Endodermal cell (in vitro differentiated cells): ENCODE measurements around the gene ZMYND8. TPM values are rescaled to one million over a fixed set of nuclear protein-coding genes. Genes with fewer than 3 reads are reported as not detected.

ENCODE experiments used
- DNase-seq: peaks from one replicate; pipeline ENCODE4 v3.0.0-alpha.2; 2017
- H3K27ac ChIP-seq: 2 replicates; pipeline ENCODE4 v1.5.1; 2013; ENCODE audit warnings: mild to moderate bottlenecking, low read depth, low read length, moderate library complexity
- H3K27me3 ChIP-seq: 2 replicates; pipeline ENCODE4 v1.6.1; 2013; ENCODE audit warnings: mild to moderate bottlenecking, low read length, moderate library complexity; ENCODE audit not compliant: insufficient read depth, control insufficient read depth, poor library complexity, severe bottlenecking
- H3K36me3 ChIP-seq: 2 replicates; pipeline ENCODE4 v1.7.0; 2013; ENCODE audit warnings: mild to moderate bottlenecking, low read length, moderate library complexity; ENCODE audit not compliant: control insufficient read depth, insufficient read depth
- H3K4me1 ChIP-seq: one replicate; pipeline ENCODE4 v1.7.0; 2013; ENCODE audit warnings: low read length; ENCODE audit not compliant: control insufficient read depth, insufficient read depth
- H3K4me3 ChIP-seq: 2 replicates; pipeline ENCODE4 v1.5.1; 2013; ENCODE audit warnings: mild to moderate bottlenecking, low read length, moderate library complexity
- H3K9ac ChIP-seq: 2 replicates; pipeline ENCODE4 v1.6.1; 2013; ENCODE audit warnings: mild to moderate bottlenecking, low read length, moderate library complexity; ENCODE audit not compliant: poor library complexity, severe bottlenecking; ENCODE audit errors: extremely low read depth
- H3K9me3 ChIP-seq: 2 replicates; pipeline ENCODE4 v1.6.1; 2013; ENCODE audit warnings: mild to moderate bottlenecking, low read length, moderate library complexity; ENCODE audit not compliant: control insufficient read depth
- H3K27ac Mint-ChIP-seq: 2 replicates; pipeline ENCODE4 v1.8.0; 2020; ENCODE audit warnings: mixed read lengths
- H3K27me3 Mint-ChIP-seq: 2 replicates; pipeline ENCODE4 v1.8.0; 2021; ENCODE audit warnings: mild to moderate bottlenecking, mixed read lengths; ENCODE audit not compliant: insufficient read depth
- H3K36me3 Mint-ChIP-seq: 2 replicates; pipeline ENCODE4 v1.8.0; 2020; ENCODE audit warnings: low read depth, mixed read lengths
- H3K4me1 Mint-ChIP-seq: 2 replicates; pipeline ENCODE4 v1.8.0; 2020; ENCODE audit warnings: mixed read lengths
- H3K4me3 Mint-ChIP-seq: 2 replicates; pipeline ENCODE4 v1.8.0; 2020; ENCODE audit warnings: mild to moderate bottlenecking, moderate library complexity, mixed read lengths
- H3K9me3 Mint-ChIP-seq: 2 replicates; pipeline ENCODE4 v1.8.0; 2020; ENCODE audit warnings: mild to moderate bottlenecking, mixed read lengths
- WGBS, 2 experiments: methylation state at CpG; one replicate each; pipeline versions ENCODE4 v1.1.5 to v1.1.7; 2013; ENCODE audit warnings: missing lambda C conversion rate in 2 of 2, mixed read lengths in 1 of 2; ENCODE audit not compliant: insufficient coverage in 1 of 2, insufficient read length in 1 of 2; 5-methylcytosine and 5-hydroxymethylcytosine counted together
- total RNA-seq, 2 donors: library from RNA; stranded (reverse); fragmentation: NEBNext Ultra II Directional in 1 of 2; extraction: Animal tissue kit (Norgen Biotek cat#: 25700) in 1 of 2; gene quantifications; 2 replicates in 1 of 2; 3 replicates in 1 of 2; pipeline ENCODE4 v1.2.1, GENCODE V29; 2021
- TF ChIP-seq, protein P1 (sequence below): fragments of 200-600 bp; sonication (generic); conservative IDR thresholded peaks from 2 replicates; pipeline ENCODE4 v1.5.0; 2021; ENCODE audit warnings: antibody characterized with exemption, mild to moderate bottlenecking

ZMYND8 gene
- total RNA-seq, 2 donors from 2014 or later, result 85.0 to 99.9 TPM

DNA sequence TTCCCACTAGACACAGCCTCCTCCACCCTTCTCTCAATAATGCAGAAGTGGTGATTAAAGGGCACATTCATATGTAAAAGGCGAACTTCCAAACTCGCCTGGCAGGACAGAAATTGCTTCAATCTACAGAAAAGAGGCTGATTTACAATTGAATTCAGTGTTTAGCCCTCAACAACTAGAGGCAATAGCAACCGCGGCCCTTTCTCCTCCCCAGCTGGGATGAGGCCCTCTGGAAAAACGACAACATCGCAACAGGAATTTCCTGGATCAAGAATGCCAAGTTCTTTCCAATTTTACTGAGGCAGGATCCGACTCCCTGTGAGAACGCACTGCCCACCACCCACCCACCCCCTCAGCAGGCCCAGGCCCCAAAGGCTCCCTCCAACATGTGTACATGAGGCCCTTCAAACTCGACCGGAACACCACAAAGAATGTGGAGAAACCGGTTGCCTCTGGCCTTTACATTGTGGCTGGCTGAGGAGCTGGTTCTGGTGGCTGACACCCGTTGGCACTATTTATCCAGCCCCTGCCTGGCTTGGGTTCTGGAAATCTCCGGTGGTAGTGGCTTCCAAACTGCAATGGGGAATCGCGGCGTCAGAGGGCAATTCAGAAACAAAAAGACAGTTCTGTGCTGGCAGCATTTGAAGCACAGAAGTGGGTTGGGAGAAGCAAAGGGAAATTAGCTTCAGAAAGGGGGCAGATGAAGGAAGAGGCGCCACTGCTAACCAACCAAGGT, 36.8 kb downstream of the ZMYND8 start:
- 20 to 27% methylated on average over 14 to 17 of the region's 17 CpGs for WGBS, 2 experiments
- Histone ChIP-seq H3K9ac (peak overlapping the region; percentile 58), H3K4me1 (peaks cover 27% of the 10 kb centered on the region), H3K27ac (peak overlapping the region; percentile 91), H3K4me3 (peak overlapping the region; percentile 64), H3K27me3 (no peaks in the 10 kb centered on the region), H3K36me3 (peaks cover 25% of the 10 kb centered on the region), H3K9me3 (no peaks in the 10 kb centered on the region)
- TF ChIP-seq, protein P1, sequence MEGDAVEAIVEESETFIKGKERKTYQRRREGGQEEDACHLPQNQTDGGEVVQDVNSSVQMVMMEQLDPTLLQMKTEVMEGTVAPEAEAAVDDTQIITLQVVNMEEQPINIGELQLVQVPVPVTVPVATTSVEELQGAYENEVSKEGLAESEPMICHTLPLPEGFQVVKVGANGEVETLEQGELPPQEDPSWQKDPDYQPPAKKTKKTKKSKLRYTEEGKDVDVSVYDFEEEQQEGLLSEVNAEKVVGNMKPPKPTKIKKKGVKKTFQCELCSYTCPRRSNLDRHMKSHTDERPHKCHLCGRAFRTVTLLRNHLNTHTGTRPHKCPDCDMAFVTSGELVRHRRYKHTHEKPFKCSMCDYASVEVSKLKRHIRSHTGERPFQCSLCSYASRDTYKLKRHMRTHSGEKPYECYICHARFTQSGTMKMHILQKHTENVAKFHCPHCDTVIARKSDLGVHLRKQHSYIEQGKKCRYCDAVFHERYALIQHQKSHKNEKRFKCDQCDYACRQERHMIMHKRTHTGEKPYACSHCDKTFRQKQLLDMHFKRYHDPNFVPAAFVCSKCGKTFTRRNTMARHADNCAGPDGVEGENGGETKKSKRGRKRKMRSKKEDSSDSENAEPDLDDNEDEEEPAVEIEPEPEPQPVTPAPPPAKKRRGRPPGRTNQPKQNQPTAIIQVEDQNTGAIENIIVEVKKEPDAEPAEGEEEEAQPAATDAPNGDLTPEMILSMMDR, result no peak
- H3K9me3 Mint-ChIP-seq, result no peaks in the 10 kb centered on the region
- peaks cover 66% of the 10 kb centered on the region for H3K4me1 Mint-ChIP-seq
- H3K36me3 Mint-ChIP-seq, result peaks cover 18% of the 10 kb centered on the region
- H3K27me3 Mint-ChIP-seq, result no peaks in the 10 kb centered on the region
- peak overlapping the region; percentile 98 for H3K27ac Mint-ChIP-seq
- peak; percentile 93 for DNase-seq
- H3K4me3 Mint-ChIP-seq, result peak overlapping the region; percentile 36

DNA sequence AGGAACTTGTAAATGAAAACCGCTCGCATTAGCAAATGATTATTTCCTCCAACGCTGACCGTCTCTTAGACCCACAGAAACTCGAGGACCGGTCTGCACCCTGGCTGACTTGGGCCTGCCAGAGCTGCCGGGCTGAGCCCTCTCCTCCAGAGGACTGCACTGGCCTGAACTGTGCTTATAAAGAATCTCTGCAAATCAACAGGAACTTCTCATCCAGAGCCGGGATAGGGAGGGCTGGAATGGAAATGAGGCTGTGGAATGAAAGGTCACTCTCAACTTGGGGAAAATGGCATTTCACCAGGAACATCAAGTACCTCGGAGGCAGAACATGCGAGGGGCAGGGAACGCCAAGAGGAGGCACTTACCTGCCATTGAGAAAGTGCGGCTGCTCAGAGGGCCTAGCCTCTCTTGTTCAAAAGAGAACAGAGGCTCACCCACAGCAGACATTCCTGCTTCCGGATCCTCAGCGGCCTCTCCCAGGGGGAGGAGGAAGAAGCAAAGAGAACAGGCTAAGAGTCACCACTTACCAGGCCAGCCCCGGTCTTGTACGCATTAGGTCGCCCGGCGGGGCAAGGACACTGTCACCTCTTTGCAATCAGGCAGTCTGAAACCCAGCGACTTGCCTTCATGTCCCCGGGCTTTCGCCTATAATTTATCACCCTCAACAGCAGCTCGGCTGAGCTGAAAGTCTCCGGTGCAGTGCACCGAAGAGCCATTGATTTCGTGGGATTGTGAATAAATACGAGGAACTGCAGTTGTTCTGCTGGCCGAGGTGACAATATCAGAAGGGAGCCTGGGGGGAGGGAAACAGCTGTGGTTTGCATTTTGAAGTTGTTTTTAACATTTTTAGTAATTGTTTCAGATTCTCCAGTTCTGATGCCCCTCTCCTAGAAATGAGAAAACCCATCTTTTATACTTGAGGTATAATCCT, 37.6 kb downstream of the ZMYND8 start:
- WGBS, 2 experiments, result 26 to 28% methylated on average over 19 to 28 of the region's 28 CpGs
- Histone ChIP-seq H3K36me3 (peaks cover 29% of the 10 kb centered on the region), H3K9me3 (no peaks in the 10 kb centered on the region), H3K27ac (peak overlapping the region; percentile 91), H3K27me3 (no peaks in the 10 kb centered on the region), H3K4me3 (peak overlapping the region; percentile 64), H3K9ac (peak overlapping the region; percentile 58), H3K4me1 (peaks cover 27% of the 10 kb centered on the region)
- peaks cover 21% of the 10 kb centered on the region for H3K36me3 Mint-ChIP-seq
- H3K9me3 Mint-ChIP-seq, result no peaks in the 10 kb centered on the region
- H3K4me1 Mint-ChIP-seq, result peaks cover 66% of the 10 kb centered on the region
- H3K27ac Mint-ChIP-seq, result peak overlapping the region; percentile 98
- peak overlapping the region; percentile 36 for H3K4me3 Mint-ChIP-seq
- TF ChIP-seq, protein P1, result no peak
- DNase-seq, result peak; percentile 86
- H3K27me3 Mint-ChIP-seq, result no peaks in the 10 kb centered on the region

DNA sequence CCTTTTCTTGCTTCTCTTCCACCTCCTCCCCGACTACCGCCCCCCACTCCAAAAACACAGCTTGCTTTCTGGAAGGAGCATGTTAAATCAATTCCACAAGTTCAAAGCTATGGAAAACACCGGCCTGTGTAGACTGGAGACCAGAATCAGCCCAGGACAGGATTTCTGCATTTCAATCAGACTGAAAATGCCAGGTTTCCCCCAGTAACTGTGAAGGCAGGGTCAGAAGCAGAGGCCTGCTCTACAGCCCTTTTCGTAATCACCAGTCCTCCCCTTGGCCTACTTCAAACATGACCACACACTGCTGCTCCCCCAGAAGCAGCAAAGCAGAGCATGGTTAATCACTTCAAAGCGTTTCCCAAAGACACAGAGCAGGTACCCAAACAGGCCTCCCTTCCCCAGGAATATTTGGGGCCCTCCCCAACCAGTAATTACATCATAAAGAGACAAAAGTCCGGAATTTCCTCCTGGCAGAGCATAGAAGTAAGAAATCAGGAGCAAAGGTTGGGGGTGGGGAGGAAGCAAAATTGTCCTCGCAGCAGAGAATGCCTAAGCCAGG, 38.4 kb downstream of the ZMYND8 start:
- Histone ChIP-seq H3K36me3 (peaks cover 29% of the 10 kb centered on the region), H3K4me1 (peaks cover 27% of the 10 kb centered on the region), H3K27me3 (no peaks in the 10 kb centered on the region), H3K9me3 (no peaks in the 10 kb centered on the region), H3K9ac (peak overlapping the region; percentile 58), H3K27ac (peak overlapping the region; percentile 91), H3K4me3 (peak overlapping the region; percentile 64)
- Mint-ChIP-seq H3K9me3 (no peaks in the 10 kb centered on the region), H3K27ac (peak overlapping the region; percentile 98), H3K4me1 (peaks cover 59% of the 10 kb centered on the region), H3K36me3 (peaks cover 15% of the 10 kb centered on the region), H3K4me3 (peak overlapping the region; percentile 36), H3K27me3 (no peaks in the 10 kb centered on the region)
- TF ChIP-seq, protein P1, result no peak
- DNase-seq, result peak; percentile 75
- WGBS, 2 experiments, result 34 to 54% methylated on average over 3 to 7 of the region's 7 CpGs
